ENCODE results near the gene BRAT1.

- TF ChIP-seq STAT6 (CRISPR knock-in tag; conservative IDR thresholded peaks at IDR 0.05; ENCODE audit: low read depth): no peak
- TF ChIP-seq ZNF317 (CRISPR knock-in tag; IDR thresholded peaks at IDR 0.05; ENCODE audit: borderline replicate concordance, low read depth): no peak
Measured at GRCh38 chr7:2576742-2577491, 21.6 kb upstream of the BRAT1 start.

Measured in WTC11 (cell line).